Measurements from ENCODE around the gene DDIT3. TPM values are rescaled to one million over a fixed set of nuclear protein-coding genes. Genes with fewer than 3 reads are reported as not detected.

DDIT3 gene
- total RNA-seq, 2 experiments from 2014 or later = 32.3 to 42.7 TPM

DNA sequence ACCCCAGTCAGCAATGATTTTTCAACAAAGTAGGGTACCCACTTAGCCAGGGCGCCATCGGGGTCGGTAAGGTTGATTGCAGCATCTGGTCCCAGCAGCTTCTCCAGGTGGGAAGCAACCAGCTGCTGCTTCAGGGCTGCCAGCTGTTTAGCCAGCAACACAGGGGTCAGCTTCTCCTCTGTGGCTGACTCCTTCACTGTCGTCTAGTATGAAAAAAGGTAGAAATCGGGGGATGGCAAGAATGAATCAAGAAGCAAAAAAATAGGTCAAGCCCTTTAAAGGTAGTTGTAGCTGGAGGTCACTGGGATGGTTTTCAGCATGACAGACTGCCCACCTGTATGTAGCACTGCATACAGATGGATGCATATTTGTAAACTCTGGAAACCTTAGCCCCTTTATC lies 13.9 kb upstream of the DDIT3 start:
- ChIA-PET POLR2A (interaction anchor here (0.6 to 2.6 kb wide), 2 partner anchors 10 to 124 kb away, joined by 3 to 17 read pairs; no protein-coding TSS in a partner anchor), CTCF (ENCODE audit: unreplicated experiment) (interaction anchor here (0.5 to 0.6 kb wide), 2 partner anchors 11 to 1546 kb away, joined by 3 read pairs; partner anchors contain the start of gene MBD6)

DNA sequence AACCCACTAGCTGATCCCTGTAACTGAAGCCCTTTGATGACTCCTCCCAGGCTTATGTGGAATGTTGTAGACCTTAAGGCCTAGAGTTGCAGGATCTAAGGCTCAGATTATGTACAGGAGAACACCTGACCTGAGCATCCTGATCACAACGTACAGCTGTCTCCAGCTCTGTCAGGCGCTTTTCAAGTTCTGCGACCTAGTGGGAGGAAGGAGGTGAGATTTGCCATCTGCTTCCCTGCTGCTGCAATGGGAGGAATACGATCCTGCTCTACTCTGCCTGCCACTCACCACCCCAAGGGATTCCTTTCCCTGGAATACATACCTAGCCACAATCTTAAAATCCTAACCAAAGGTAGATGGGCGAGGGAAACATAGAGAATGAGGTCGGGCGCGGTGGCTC lies 12.8 kb upstream of the DDIT3 start:
- H3K36me3 ChIP-seq (ENCODE audit: insufficient read depth, low read length) = peaks cover 87% of the 10 kb centered on the region
- POLR2A ChIA-PET = interaction anchor here (0.9 to 2.6 kb wide), 3 partner anchors 9 to 14 kb away, joined by 3 to 17 read pairs (median 4); no protein-coding TSS in a partner anchor

More for the DNA sequence above, 13.9 kb upstream of the DDIT3 start:
- no peak for DNase-seq (ENCODE audit: low spot score)
- H3K9me3 ChIP-seq (ENCODE audit: low read length) = no peaks in the 10 kb centered on the region
- no peak overlapping the region for H3K27ac ChIP-seq (ENCODE audit: low read depth, low read length, poor library complexity, severe bottlenecking)
- BruUV-seq (replicated peaks) = no TSS peak
- no peak overlapping the region for H2AFZ ChIP-seq (ENCODE audit: low read length)
- TF ChIP-seq EZH2phosphoT487 (IDR thresholded peaks at IDR 0.05; ENCODE audit: borderline replicate concordance, low read depth, low read length) = no peak
- TF ChIP-seq, protein P1, sequence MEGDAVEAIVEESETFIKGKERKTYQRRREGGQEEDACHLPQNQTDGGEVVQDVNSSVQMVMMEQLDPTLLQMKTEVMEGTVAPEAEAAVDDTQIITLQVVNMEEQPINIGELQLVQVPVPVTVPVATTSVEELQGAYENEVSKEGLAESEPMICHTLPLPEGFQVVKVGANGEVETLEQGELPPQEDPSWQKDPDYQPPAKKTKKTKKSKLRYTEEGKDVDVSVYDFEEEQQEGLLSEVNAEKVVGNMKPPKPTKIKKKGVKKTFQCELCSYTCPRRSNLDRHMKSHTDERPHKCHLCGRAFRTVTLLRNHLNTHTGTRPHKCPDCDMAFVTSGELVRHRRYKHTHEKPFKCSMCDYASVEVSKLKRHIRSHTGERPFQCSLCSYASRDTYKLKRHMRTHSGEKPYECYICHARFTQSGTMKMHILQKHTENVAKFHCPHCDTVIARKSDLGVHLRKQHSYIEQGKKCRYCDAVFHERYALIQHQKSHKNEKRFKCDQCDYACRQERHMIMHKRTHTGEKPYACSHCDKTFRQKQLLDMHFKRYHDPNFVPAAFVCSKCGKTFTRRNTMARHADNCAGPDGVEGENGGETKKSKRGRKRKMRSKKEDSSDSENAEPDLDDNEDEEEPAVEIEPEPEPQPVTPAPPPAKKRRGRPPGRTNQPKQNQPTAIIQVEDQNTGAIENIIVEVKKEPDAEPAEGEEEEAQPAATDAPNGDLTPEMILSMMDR (conservative IDR thresholded peaks at IDR 0.05; ENCODE audit: low read length) = no peak
- H3K4me1 ChIP-seq (ENCODE audit: insufficient read depth, low read length, poor library complexity, severe bottlenecking) = peaks cover 5% of the 10 kb centered on the region
- peaks cover 87% of the 10 kb centered on the region for H3K36me3 ChIP-seq (ENCODE audit: insufficient read depth, low read length)
- H3K9me2 ChIP-seq (ENCODE audit: insufficient read depth, low read length) = no peaks in the 10 kb centered on the region
- intact Hi-C loops (cut with micrococcal nuclease; ENCODE audit: unreplicated experiment) = no loop called here
- H4K20me1 ChIP-seq (ENCODE audit: insufficient read depth, low read length) = no peaks in the 10 kb centered on the region
- no peak overlapping the region for H3K4me2 ChIP-seq (ENCODE audit: low read length)
- no peaks in the 10 kb centered on the region for H3K79me2 ChIP-seq (ENCODE audit: insufficient read depth, low read depth, low read length)
- no peak overlapping the region for H3K4me3 ChIP-seq (ENCODE audit: low read depth, low read length, poor library complexity, severe bottlenecking)

DNA sequence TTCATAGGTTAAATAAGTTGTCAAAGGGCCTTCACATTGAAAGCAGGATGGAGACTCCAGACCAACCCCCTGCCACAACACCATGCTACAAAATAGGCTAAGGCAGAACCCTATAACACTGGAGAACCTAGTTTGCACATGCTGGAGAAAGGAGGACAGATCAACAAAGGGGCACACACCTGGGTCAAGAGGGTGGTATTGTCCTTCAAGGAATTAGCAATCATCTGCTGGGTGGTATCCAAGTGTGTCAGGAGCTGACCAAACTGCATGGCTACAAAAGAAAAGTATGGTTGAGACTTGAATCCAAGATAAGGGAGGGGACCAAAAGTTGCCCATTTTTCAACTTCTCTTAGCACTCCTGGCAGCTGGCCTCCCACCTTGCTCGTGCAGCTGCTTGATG lies 11.5 kb upstream of the DDIT3 start:
- H3K9me3 ChIP-seq (ENCODE audit: low read length) = no peaks in the 10 kb centered on the region
- ChIA-PET CTCF (ENCODE audit: unreplicated experiment) (interaction anchor here (0.5 kb wide), 1 partner anchor 147 kb away, joined by 4 read pairs; no protein-coding TSS in a partner anchor), POLR2A (interaction anchor here (1.0 to 2.6 kb wide), 3 partner anchors 8 to 16 kb away, joined by 3 to 17 read pairs (median 4); no protein-coding TSS in a partner anchor)
- no peak overlapping the region for H3K4me3 ChIP-seq (ENCODE audit: low read depth, low read length, poor library complexity, severe bottlenecking)
- intact Hi-C loops (cut with micrococcal nuclease; ENCODE audit: unreplicated experiment) = no loop called here
- no TSS peak for BruUV-seq (replicated peaks)
- H3K4me1 ChIP-seq (ENCODE audit: insufficient read depth, low read length, poor library complexity, severe bottlenecking) = no peaks in the 10 kb centered on the region
- no peak for DNase-seq (ENCODE audit: low spot score)
- no peaks in the 10 kb centered on the region for H3K9me2 ChIP-seq (ENCODE audit: insufficient read depth, low read length)
- TF ChIP-seq, protein P1 (conservative IDR thresholded peaks at IDR 0.05; ENCODE audit: low read length) = no peak
- TF ChIP-seq EZH2phosphoT487 (IDR thresholded peaks at IDR 0.05; ENCODE audit: borderline replicate concordance, low read depth, low read length) = no peak
- no peaks in the 10 kb centered on the region for H3K79me2 ChIP-seq (ENCODE audit: insufficient read depth, low read depth, low read length)
- no peak overlapping the region for H3K27ac ChIP-seq (ENCODE audit: low read depth, low read length, poor library complexity, severe bottlenecking)
- H3K4me2 ChIP-seq (ENCODE audit: low read length) = no peak overlapping the region
- H2AFZ ChIP-seq (ENCODE audit: low read length) = no peak overlapping the region
- peaks cover 93% of the 10 kb centered on the region for H3K36me3 ChIP-seq (ENCODE audit: insufficient read depth, low read length)
- H4K20me1 ChIP-seq (ENCODE audit: insufficient read depth, low read length) = no peaks in the 10 kb centered on the region

More for the DNA sequence above, 12.8 kb upstream of the DDIT3 start:
- DNase-seq (ENCODE audit: low spot score) = no peak
- no peak for TF ChIP-seq EZH2phosphoT487 (IDR thresholded peaks at IDR 0.05; ENCODE audit: borderline replicate concordance, low read depth, low read length)
- TF ChIP-seq, protein P1 (conservative IDR thresholded peaks at IDR 0.05; ENCODE audit: low read length) = no peak
- Histone ChIP-seq H3K9me2 (ENCODE audit: insufficient read depth, low read length) (no peaks in the 10 kb centered on the region), H3K4me2 (ENCODE audit: low read length) (no peak overlapping the region), H4K20me1 (ENCODE audit: insufficient read depth, low read length) (no peaks in the 10 kb centered on the region), H3K79me2 (ENCODE audit: insufficient read depth, low read depth, low read length) (no peaks in the 10 kb centered on the region), H3K4me1 (ENCODE audit: insufficient read depth, low read length, poor library complexity, severe bottlenecking) (no peaks in the 10 kb centered on the region), H3K4me3 (ENCODE audit: low read depth, low read length, poor library complexity, severe bottlenecking) (no peak overlapping the region), H2AFZ (ENCODE audit: low read length) (no peak overlapping the region), H3K9me3 (ENCODE audit: low read length) (no peaks in the 10 kb centered on the region), H3K27ac (ENCODE audit: low read depth, low read length, poor library complexity, severe bottlenecking) (no peak overlapping the region)
- no TSS peak for BruUV-seq (replicated peaks)
- intact Hi-C loops (cut with micrococcal nuclease; ENCODE audit: unreplicated experiment) = no loop called here
- CTCF ChIA-PET (ENCODE audit: unreplicated experiment) = no interaction called here
